ENCODE data around the gene PHETA1.

DNA sequence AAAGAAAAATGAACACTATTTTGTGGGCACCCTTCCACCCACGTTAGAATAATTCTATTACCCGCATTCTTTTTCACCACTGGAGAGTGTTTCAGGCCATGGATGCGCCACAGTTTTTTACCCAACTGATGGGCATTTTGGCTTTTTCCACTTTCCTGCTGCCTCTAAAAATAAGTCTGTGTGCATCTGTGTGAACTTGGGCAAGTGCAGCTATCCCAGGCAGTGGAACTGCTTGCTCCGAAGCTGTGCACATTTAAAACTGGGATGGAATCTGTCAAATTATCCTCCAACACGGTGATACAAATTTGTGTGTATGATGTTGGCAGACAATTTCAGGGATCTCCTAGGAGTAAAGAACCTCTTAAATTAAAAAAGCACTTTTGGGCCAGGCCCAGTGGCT is 31.5 kb downstream of the PHETA1 start:
- TF ChIP-seq EZH2 (IDR thresholded peaks at IDR 0.05; ENCODE audit: borderline replicate concordance, low read depth, low read length, severe bottlenecking) = no peak
- no peak for TF ChIP-seq GATA2 (IDR thresholded peaks at IDR 0.05; ENCODE audit: insufficient read depth, insufficient read length, low read depth, low read length)
- TF ChIP-seq, protein P1, sequence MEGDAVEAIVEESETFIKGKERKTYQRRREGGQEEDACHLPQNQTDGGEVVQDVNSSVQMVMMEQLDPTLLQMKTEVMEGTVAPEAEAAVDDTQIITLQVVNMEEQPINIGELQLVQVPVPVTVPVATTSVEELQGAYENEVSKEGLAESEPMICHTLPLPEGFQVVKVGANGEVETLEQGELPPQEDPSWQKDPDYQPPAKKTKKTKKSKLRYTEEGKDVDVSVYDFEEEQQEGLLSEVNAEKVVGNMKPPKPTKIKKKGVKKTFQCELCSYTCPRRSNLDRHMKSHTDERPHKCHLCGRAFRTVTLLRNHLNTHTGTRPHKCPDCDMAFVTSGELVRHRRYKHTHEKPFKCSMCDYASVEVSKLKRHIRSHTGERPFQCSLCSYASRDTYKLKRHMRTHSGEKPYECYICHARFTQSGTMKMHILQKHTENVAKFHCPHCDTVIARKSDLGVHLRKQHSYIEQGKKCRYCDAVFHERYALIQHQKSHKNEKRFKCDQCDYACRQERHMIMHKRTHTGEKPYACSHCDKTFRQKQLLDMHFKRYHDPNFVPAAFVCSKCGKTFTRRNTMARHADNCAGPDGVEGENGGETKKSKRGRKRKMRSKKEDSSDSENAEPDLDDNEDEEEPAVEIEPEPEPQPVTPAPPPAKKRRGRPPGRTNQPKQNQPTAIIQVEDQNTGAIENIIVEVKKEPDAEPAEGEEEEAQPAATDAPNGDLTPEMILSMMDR (IDR thresholded peaks at IDR 0.05; ENCODE audit: extremely low read depth in 1 of 2, insufficient read depth in 1 of 2, low read depth in 1 of 2, low read length in 2 of 2) = no peak
- TF ChIP-seq, protein P2, sequence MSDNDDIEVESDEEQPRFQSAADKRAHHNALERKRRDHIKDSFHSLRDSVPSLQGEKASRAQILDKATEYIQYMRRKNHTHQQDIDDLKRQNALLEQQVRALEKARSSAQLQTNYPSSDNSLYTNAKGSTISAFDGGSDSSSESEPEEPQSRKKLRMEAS (IDR thresholded peaks at IDR 0.05; ENCODE audit: insufficient read depth, insufficient read length) = no peak
- TF ChIP-seq POLR2A (IDR thresholded peaks at IDR 0.05; ENCODE audit: low read depth, low read length) = no peak

Measured in endothelial cell of umbilical vein (primary cell).